Astrocyte (in vitro differentiated cells and primary cell): Measurements from ENCODE around the gene TNFRSF1A. TPM values are rescaled to one million over a fixed set of nuclear protein-coding genes. Genes with fewer than 3 reads are reported as not detected.

Experiments used
- DNase-seq: peaks from one replicate; pipeline ENCODE4 v3.0.0-alpha.2; 2010; ENCODE audit warnings: low read depth
- FAIRE-seq: peaks from 2 replicates; lab custom pipeline; 2011; peaks lifted over from hg19 to GRCh38; lab: Jason Lieb, UNC
- H2AFZ ChIP-seq: 2 replicates; pipeline ENCODE4 v1.6.0; 2012; ENCODE audit warnings: low read depth, low read length, inconsistent platforms
- H3K27ac ChIP-seq: 2 replicates; pipeline ENCODE4 v1.5.1; 2011; ENCODE audit warnings: low read depth, low read length, inconsistent platforms
- H3K27me3 ChIP-seq: 2 replicates; pipeline ENCODE4 v1.6.0; 2011; ENCODE audit warnings: low read length, inconsistent platforms; ENCODE audit not compliant: insufficient read depth
- H3K36me3 ChIP-seq: 2 replicates; pipeline ENCODE4 v1.5.1; 2011; ENCODE audit warnings: low read length, inconsistent platforms; ENCODE audit not compliant: insufficient read depth
- H3K4me1 ChIP-seq: 2 replicates; pipeline ENCODE4 v1.5.1; 2011; ENCODE audit warnings: low read length, inconsistent platforms; ENCODE audit not compliant: insufficient read depth
- H3K4me2 ChIP-seq: 2 replicates; pipeline ENCODE4 v1.6.0; 2012; ENCODE audit warnings: low read length, inconsistent platforms
- H3K4me3 ChIP-seq: 2 replicates; pipeline ENCODE4 v1.5.1; 2011; ENCODE audit warnings: low read depth, mild to moderate bottlenecking, low read length, inconsistent platforms; ENCODE audit not compliant: insufficient read depth
- H3K79me2 ChIP-seq: 2 replicates; pipeline ENCODE4 v1.6.0; 2012; ENCODE audit warnings: mild to moderate bottlenecking, low read length, inconsistent platforms; ENCODE audit not compliant: insufficient read depth
- H3K9ac ChIP-seq: 2 replicates; pipeline ENCODE4 v1.6.0; 2012; ENCODE audit warnings: mild to moderate bottlenecking, low read length, inconsistent platforms
- H3K9me3 ChIP-seq: 2 replicates; pipeline ENCODE4 v1.5.1; 2012; ENCODE audit warnings: low read depth, mild to moderate bottlenecking, low read length, inconsistent platforms; ENCODE audit not compliant: insufficient read depth
- H4K20me1 ChIP-seq: 2 replicates; pipeline ENCODE4 v1.6.0; 2012; ENCODE audit warnings: low read length, inconsistent platforms; ENCODE audit not compliant: insufficient read depth
- H3K27ac Mint-ChIP-seq: one replicate; pipeline ENCODE4 v1.8.0; 2021; ENCODE audit warnings: mild to moderate bottlenecking, mixed read lengths; ENCODE audit not compliant: unreplicated experiment
- H3K27me3 Mint-ChIP-seq: one replicate; pipeline ENCODE4 v1.8.0; 2021; ENCODE audit warnings: low read depth, mixed read lengths; ENCODE audit not compliant: unreplicated experiment
- H3K36me3 Mint-ChIP-seq: one replicate; pipeline ENCODE4 v1.8.0; 2021; ENCODE audit warnings: low read depth, mixed read lengths; ENCODE audit not compliant: unreplicated experiment
- H3K4me1 Mint-ChIP-seq: one replicate; pipeline ENCODE4 v1.8.0; 2021; ENCODE audit warnings: low read depth, mixed read lengths; ENCODE audit not compliant: unreplicated experiment
- H3K4me3 Mint-ChIP-seq: one replicate; pipeline ENCODE4 v1.8.0; 2021; ENCODE audit warnings: mild to moderate bottlenecking, moderate library complexity, mixed read lengths; ENCODE audit not compliant: unreplicated experiment
- H3K9me3 Mint-ChIP-seq: one replicate; pipeline ENCODE4 v1.8.0; 2021; ENCODE audit warnings: mild to moderate bottlenecking, mixed read lengths; ENCODE audit not compliant: unreplicated experiment
- EZH2 ChIP-seq: IDR thresholded peaks from 2 replicates; pipeline ENCODE4 v1.6.1; 2012; ENCODE audit warnings: mild to moderate bottlenecking, low read length, inconsistent platforms; ENCODE audit not compliant: insufficient read depth
- total RNA-seq: library from RNA; stranded (reverse); gene quantifications from 2 replicates; pipeline ENCODE4 v1.2.1, GENCODE V29; 2021
- TF ChIP-seq, protein P1 (sequence below): IDR thresholded peaks from 2 replicates; pipeline ENCODE4 v1.5.1; 2011; ENCODE audit warnings: low read depth, mild to moderate bottlenecking, inconsistent platforms, low read length, moderate library complexity; ENCODE audit not compliant: insufficient read depth

The TNFRSF1A gene
- total RNA-seq, 1 donor from 2014 or later: 118 TPM

DNA sequence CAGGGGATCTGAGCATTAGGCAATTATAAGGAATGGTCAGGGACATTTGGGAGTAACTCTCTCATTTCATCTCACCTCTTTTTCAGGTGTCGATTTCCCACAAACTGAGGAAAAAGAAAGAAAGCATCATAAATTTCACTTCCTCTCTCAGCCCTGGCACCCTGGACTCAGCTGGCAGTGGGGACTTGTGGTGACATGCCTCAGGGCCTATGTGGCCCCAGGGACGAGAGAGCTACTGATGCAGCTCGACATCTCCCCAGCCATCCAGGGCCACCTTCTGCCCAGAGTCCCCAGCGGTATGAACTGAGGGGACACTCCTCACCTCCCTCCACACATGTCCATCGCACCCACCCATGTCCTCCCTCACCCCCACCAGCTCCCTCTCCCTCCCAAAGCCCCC is 11.7 kb downstream of the TNFRSF1A start:
- no peak for FAIRE-seq
- no peak overlapping the region for H3K27ac ChIP-seq
- H3K9ac ChIP-seq: no peak overlapping the region

DNA sequence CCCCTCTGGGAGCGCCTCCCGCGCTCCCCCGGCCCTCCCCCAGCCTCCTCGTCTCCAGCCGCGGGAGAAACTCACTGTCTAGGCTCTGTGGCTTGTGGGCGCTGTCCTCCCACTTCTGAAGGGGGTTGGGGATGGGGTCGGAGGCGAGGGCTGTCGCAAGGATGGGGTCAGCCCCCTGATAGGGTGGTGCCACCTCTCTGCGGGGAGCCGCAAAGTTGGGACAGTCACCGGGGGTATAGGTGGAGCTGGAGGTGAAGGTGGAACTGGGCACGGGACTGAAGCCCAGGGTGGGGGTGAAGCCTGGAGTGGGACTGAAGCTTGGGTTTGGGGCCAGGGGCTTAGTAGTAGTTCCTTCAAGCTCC is 12.2 kb downstream of the TNFRSF1A start:
- TF ChIP-seq, protein P1, sequence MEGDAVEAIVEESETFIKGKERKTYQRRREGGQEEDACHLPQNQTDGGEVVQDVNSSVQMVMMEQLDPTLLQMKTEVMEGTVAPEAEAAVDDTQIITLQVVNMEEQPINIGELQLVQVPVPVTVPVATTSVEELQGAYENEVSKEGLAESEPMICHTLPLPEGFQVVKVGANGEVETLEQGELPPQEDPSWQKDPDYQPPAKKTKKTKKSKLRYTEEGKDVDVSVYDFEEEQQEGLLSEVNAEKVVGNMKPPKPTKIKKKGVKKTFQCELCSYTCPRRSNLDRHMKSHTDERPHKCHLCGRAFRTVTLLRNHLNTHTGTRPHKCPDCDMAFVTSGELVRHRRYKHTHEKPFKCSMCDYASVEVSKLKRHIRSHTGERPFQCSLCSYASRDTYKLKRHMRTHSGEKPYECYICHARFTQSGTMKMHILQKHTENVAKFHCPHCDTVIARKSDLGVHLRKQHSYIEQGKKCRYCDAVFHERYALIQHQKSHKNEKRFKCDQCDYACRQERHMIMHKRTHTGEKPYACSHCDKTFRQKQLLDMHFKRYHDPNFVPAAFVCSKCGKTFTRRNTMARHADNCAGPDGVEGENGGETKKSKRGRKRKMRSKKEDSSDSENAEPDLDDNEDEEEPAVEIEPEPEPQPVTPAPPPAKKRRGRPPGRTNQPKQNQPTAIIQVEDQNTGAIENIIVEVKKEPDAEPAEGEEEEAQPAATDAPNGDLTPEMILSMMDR: no peak
- TF ChIP-seq EZH2: no peak
- H3K36me3 ChIP-seq: peaks cover 46% of the 10 kb centered on the region
- no peak overlapping the region for H3K4me3 ChIP-seq
- H3K4me1 ChIP-seq: peaks cover 28% of the 10 kb centered on the region
- DNase-seq (no peak), FAIRE-seq (no peak)
- no peak overlapping the region for H3K27ac ChIP-seq
- H4K20me1 ChIP-seq: peaks cover 56% of the 10 kb centered on the region
- Mint-ChIP-seq H3K27ac (peak overlapping the region; percentile 26), H3K36me3 (peaks cover 21% of the 10 kb centered on the region), H3K4me1 (peaks cover 33% of the 10 kb centered on the region), H3K27me3 (no peaks in the 10 kb centered on the region), H3K9me3 (no peaks in the 10 kb centered on the region), H3K4me3 (no peak overlapping the region)
- H3K4me2 ChIP-seq: no peak overlapping the region
- no peak overlapping the region for H2AFZ ChIP-seq
- no peaks in the 10 kb centered on the region for H3K27me3 ChIP-seq
- peaks cover 29% of the 10 kb centered on the region for H3K79me2 ChIP-seq
- no peak overlapping the region for H3K9ac ChIP-seq
- H3K9me3 ChIP-seq: no peaks in the 10 kb centered on the region

More for the DNA sequence above, 11.7 kb downstream of the TNFRSF1A start:
- Mint-ChIP-seq H3K4me1 (peaks cover 35% of the 10 kb centered on the region), H3K27me3 (no peaks in the 10 kb centered on the region), H3K27ac (peak overlapping the region; percentile 26), H3K4me3 (no peak overlapping the region), H3K9me3 (no peaks in the 10 kb centered on the region), H3K36me3 (peaks cover 19% of the 10 kb centered on the region)
- no peak overlapping the region for H3K4me2 ChIP-seq
- H2AFZ ChIP-seq: no peak overlapping the region
- TF ChIP-seq EZH2: no peak
- TF ChIP-seq, protein P1: no peak
- no peaks in the 10 kb centered on the region for H3K9me3 ChIP-seq
- H3K79me2 ChIP-seq: peaks cover 34% of the 10 kb centered on the region
- H4K20me1 ChIP-seq: peaks cover 61% of the 10 kb centered on the region
- no peak for DNase-seq
- H3K27me3 ChIP-seq: no peaks in the 10 kb centered on the region
- H3K36me3 ChIP-seq: peaks cover 48% of the 10 kb centered on the region
- H3K4me3 ChIP-seq: no peak overlapping the region
- peaks cover 33% of the 10 kb centered on the region for H3K4me1 ChIP-seq

DNA sequence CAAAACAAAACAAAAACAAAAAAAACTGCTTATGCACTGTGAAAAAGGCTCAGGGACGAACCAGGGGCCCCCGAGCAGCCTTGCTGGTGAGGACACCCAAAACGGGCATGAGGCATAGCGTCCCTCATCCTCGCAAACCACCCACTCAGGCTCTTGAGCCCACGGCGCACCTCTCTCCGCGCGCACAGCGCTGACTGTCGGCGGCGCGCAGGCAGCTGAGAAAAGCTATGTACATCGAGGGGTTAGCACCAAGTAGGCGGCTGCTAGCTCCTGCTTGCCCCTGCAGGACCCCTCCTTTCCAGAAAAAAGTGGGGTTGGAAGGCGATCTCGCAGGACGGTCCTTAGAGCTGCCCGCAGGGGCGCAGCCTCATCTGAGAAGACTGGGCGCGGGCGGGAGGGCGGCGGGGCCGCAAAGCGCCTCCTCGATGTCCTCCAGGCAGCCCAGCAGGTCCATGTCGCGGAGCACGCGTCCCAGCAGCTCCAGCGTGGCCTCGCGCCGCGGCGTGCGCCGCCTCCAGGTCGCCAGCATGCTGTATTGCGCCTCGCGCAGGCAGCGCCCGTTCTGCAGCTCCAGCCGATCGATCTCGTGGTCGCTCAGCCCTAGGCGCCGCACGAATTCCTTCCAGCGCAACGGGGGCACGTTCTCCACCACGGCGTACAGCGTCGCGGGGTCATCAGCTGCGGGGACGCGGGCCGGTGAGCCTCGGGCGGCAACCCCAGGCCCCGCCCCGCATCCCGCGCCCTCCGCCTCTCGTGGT is 12.8 kb downstream of the TNFRSF1A start:
- Histone ChIP-seq H2AFZ (no peak overlapping the region), H3K36me3 (peaks cover 42% of the 10 kb centered on the region), H3K27ac (no peak overlapping the region), H3K79me2 (peaks cover 23% of the 10 kb centered on the region), H3K4me3 (no peak overlapping the region), H3K9ac (no peak overlapping the region), H3K9me3 (no peaks in the 10 kb centered on the region), H3K27me3 (no peaks in the 10 kb centered on the region), H4K20me1 (peaks cover 54% of the 10 kb centered on the region), H3K4me1 (peaks cover 28% of the 10 kb centered on the region), H3K4me2 (no peak overlapping the region)
- Mint-ChIP-seq H3K4me1 (peaks cover 34% of the 10 kb centered on the region), H3K4me3 (no peak overlapping the region), H3K27ac (no peak overlapping the region), H3K9me3 (no peaks in the 10 kb centered on the region), H3K36me3 (peaks cover 22% of the 10 kb centered on the region), H3K27me3 (no peaks in the 10 kb centered on the region)
- DNase-seq: no peak
- TF ChIP-seq, protein P1: no peak
- no peak for FAIRE-seq
